Mucosa of descending colon (tissue), 3 donors: ENCODE results near the gene TMEM185B. TPM values are rescaled to one million over a fixed set of nuclear protein-coding genes. Genes with fewer than 3 reads are reported as not detected.
"Not testable (repeated sequence)": the region's sequence is repeated elsewhere in the genome, so short reads cannot be mapped to it uniquely, and the experiment has no call there.

Source experiments
- ATAC-seq: fragments of 200-7000 bp; cut with Tn5 transposase; one replicate; pipeline ENCODE4 v1.9.1; 2020; ENCODE audit warnings: mild to moderate bottlenecking, moderate library complexity
- DNase-seq, 3 donors: peaks; one replicate each; pipeline ENCODE4 v3.0.0-alpha.2; 2020
- H3K36me3 ChIP-seq: fragments of 200-600 bp; one replicate; pipeline ENCODE4 v1.8.0; 2021; ENCODE audit warnings: low read depth, mild to moderate bottlenecking
- H3K4me1 ChIP-seq: fragments of 200-600 bp; one replicate; pipeline ENCODE4 v1.8.0; 2021; ENCODE audit warnings: low read depth, mild to moderate bottlenecking
- H3K4me3 ChIP-seq: fragments of 200-600 bp; one replicate; pipeline ENCODE4 v1.8.0; 2021; ENCODE audit warnings: mild to moderate bottlenecking
- H3K9me3 ChIP-seq: fragments of 200-600 bp; one replicate; pipeline ENCODE4 v1.8.0; 2021; ENCODE audit warnings: mild to moderate bottlenecking
- intact Hi-C, 2 donors: fragments of 100-400 bp; cut with DNase I in 1 of 2; cut with micrococcal nuclease in 1 of 2; formaldehyde crosslinking; loops; one replicate each; pipeline versions ENCODE4 v1.11.0 to v1.11.1; 2022; cut with DNase I, micrococcal nuclease
- total RNA-seq, 3 donors: library from RNA; stranded (reverse); fragmentation: NEBNext Ultra II Directional in 2 of 3; extraction: Animal tissue kit (Norgen Biotek cat#: 25700) in 2 of 3; gene quantifications; one replicate each; pipeline versions ENCODE4 v1.2.1 to v1.2.4, GENCODE V29; 2021 to 2023
- TF ChIP-seq, protein P1 (sequence below): fragments of 200-600 bp; IDR thresholded peaks from one replicate; pipeline ENCODE4 v1.8.0; 2022; ENCODE audit warnings: antibody characterized with exemption, mild to moderate bottlenecking
- donor health status: DM: no; HTN: no; CAD: no; lungs with moderate emphysema.
- donor health status: DM: no; HTN: no; CAD: no.
- donor health status: DM: no; HTN: yes; CAD: no.

The TMEM185B gene
- total RNA-seq, 3 donors from 2014 or later: 13.6 to 19.0 (median 14.2) TPM

DNA sequence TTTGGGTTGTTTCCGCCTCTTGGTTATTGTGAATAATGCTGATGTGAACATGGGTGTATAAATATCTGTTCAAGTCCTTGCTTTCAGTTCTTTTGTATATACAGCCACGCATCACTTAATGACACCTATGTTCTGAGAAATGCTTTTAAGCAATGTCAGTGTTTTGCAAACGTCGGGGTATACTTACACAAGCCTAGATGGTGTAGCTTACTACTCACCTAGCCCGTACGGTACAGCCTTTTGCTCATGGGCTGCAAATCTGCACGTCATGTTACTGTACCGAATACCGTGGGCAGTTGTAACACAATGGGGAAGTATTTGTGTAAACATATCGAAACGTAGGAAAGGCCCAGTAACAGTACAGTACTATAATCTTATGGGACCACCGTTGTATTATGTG is 41.8 kb upstream of the TMEM185B start:
- Histone ChIP-seq H3K36me3 (no peaks in the 10 kb centered on the region), H3K4me3 (no peak overlapping the region), H3K4me1 (no peaks in the 10 kb centered on the region), H3K9me3 (no peaks in the 10 kb centered on the region)
- DNase-seq: no peak
- ATAC-seq: peak; percentile 49
- TF ChIP-seq, protein P1, sequence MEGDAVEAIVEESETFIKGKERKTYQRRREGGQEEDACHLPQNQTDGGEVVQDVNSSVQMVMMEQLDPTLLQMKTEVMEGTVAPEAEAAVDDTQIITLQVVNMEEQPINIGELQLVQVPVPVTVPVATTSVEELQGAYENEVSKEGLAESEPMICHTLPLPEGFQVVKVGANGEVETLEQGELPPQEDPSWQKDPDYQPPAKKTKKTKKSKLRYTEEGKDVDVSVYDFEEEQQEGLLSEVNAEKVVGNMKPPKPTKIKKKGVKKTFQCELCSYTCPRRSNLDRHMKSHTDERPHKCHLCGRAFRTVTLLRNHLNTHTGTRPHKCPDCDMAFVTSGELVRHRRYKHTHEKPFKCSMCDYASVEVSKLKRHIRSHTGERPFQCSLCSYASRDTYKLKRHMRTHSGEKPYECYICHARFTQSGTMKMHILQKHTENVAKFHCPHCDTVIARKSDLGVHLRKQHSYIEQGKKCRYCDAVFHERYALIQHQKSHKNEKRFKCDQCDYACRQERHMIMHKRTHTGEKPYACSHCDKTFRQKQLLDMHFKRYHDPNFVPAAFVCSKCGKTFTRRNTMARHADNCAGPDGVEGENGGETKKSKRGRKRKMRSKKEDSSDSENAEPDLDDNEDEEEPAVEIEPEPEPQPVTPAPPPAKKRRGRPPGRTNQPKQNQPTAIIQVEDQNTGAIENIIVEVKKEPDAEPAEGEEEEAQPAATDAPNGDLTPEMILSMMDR: no peak
- intact Hi-C loops: no loop called here

DNA sequence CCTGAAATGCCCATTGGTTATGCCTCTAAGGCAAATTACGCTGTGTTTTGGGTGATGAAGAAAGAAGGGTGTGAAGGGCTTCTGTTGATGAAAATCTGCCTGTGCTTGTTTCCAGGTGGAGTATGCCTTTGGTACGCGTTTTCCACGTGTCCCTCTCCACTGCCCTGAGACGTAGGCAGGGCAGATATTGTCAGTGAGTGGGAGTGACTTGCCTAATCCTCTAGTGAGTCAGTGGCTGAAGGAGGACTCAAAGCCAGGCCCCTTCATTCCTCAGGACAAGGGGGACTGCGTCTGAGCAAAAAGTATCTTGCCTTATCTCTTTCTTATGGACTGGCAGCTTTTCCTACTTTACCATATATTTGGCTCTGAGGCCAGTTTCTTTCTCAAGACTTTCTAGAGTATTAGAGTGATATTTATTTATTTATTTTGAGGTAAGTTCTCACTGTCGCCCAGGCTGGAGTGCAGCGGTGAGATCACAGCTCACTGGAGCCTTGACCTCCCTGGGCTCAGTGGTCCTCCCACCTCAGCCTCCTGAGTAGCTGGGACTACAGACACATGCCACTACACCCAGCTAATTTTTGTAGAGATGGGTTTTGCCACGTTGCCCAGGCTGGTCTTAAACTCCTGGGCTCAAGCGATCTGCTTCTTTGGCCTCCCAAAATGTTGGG is 39.7 kb upstream of the TMEM185B start:
- Histone ChIP-seq H3K36me3 (no peaks in the 10 kb centered on the region), H3K9me3 (no peaks in the 10 kb centered on the region), H3K4me3 (no peak overlapping the region), H3K4me1 (no peaks in the 10 kb centered on the region)
- ATAC-seq (no peak), DNase-seq (no peak)
- intact Hi-C loops: no loop called here
- TF ChIP-seq, protein P1: no peak

DNA sequence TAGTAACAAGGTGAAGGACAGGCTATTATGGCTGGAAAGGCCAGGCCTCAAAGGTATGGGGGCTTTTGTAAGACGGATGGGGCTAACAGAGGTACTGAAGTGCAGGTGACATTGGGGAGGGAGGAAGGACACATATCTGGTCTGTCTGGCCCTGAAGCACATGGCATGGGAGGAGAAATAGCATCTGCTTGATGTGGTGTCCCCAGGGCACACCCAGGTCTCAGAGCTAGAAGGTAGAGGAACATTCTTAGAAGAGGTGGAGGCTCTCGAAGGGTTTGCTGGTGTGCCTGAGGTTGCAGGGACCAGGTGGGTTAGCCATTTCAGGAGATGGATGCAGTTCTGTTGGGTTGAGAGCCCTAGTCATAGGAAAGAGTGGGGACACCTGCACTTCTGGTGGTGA is 39.0 kb upstream of the TMEM185B start:
- Histone ChIP-seq H3K9me3 (no peaks in the 10 kb centered on the region), H3K36me3 (no peaks in the 10 kb centered on the region), H3K4me1 (no peaks in the 10 kb centered on the region), H3K4me3 (no peak overlapping the region)
- DNase-seq (no peak), ATAC-seq (no peak)
- intact Hi-C loops: no loop called here
- TF ChIP-seq, protein P1: no peak

GRCh38 chr2:120261387-120262006 is 38.3 kb upstream of the TMEM185B start:
- DNase-seq (no peak), ATAC-seq (peak; percentile 16)
- Histone ChIP-seq H3K4me1 (no peaks in the 10 kb centered on the region), H3K4me3 (no peak overlapping the region), H3K9me3 (no peaks in the 10 kb centered on the region), H3K36me3 (no peaks in the 10 kb centered on the region)
- intact Hi-C loops: no loop called here
- TF ChIP-seq, protein P1: no peak

DNA sequence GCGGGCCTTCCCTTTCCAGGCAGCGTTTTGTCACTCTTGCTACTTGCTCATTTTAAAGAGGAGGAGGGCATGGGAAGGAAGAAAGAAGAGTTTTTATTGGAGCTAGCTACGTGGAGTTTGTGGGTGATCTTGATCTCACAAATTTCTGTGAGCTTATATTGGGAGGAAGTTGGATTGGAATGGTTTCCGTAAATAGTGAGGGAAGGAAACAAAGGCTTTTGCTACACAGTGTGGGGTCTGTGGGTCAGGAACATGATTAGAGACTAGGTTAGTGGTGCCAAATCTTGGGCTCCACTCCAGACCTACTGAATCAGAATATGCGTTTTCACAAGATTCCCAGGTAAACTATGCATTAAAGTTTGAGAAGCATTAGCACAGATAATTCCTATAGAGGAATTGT is 37.5 kb upstream of the TMEM185B start:
- intact Hi-C loops: no loop called here
- DNase-seq (no peak), ATAC-seq (no peak)
- no peaks in the 10 kb centered on the region for H3K9me3 ChIP-seq
- no peaks in the 10 kb centered on the region for H3K36me3 ChIP-seq
- no peak overlapping the region for H3K4me3 ChIP-seq
- TF ChIP-seq, protein P1: no peak
- no peaks in the 10 kb centered on the region for H3K4me1 ChIP-seq

GRCh38 chr2:120259939-120260338 is 36.7 kb upstream of the TMEM185B start:
- DNase-seq, intact Hi-C loops, H3K9me3 ChIP-seq, H3K36me3 ChIP-seq, ATAC-seq, H3K4me1 ChIP-seq, H3K4me3 ChIP-seq: not testable (repeated sequence)
